Ovary (tissue), 9 donors: ENCODE data around the gene CBY2. TPM values are rescaled to one million over a fixed set of nuclear protein-coding genes. Genes with fewer than 3 reads are reported as not detected.

Experiments used
- DNase-seq, 5 donors: peaks; one replicate each; pipeline ENCODE4 v3.0.0-alpha.2; 2019 to 2020
- H3K27ac ChIP-seq, 2 donors: fragments of 200-600 bp; one replicate each; pipeline versions ENCODE4 v1.5.1 to v1.8.0; 2019 to 2022
- H3K27me3 ChIP-seq: fragments of 200-600 bp; one replicate; pipeline ENCODE4 v1.8.0; 2022
- H3K36me3 ChIP-seq: fragments of 200-600 bp; sonication (generic); one replicate; pipeline ENCODE4 v1.5.1; 2019
- H3K4me1 ChIP-seq: one replicate; pipeline ENCODE4 v1.8.1; 2013; ENCODE audit warnings: mild to moderate bottlenecking, moderate library complexity; ENCODE audit not compliant: insufficient read depth
- H3K4me3 ChIP-seq: fragments of 200-600 bp; sonication (generic); one replicate; pipeline ENCODE4 v1.5.1; 2017
- H3K9me3 ChIP-seq, 2 donors: fragments of 200-600 bp in 1 of 2; sonication (generic) in 1 of 2; one replicate each; pipeline versions ENCODE4 v1.5.1 to v1.8.1; 2013 to 2019; ENCODE audit warnings: mild to moderate bottlenecking in 1 of 2, moderate library complexity in 1 of 2
- CTCF ChIP-seq, 3 donors: fragments of 450-650 bp in 2 of 3; fragments of 200-600 bp in 1 of 3; IDR thresholded peaks; one replicate each; pipeline versions ENCODE4 v1.5.1 to v1.8.0; 2016 to 2022; ENCODE audit warnings: antibody characterized with exemption in 3 of 3, mild to moderate bottlenecking in 1 of 3
- EP300 ChIP-seq: sonication (generic); formaldehyde crosslinking; IDR thresholded peaks from one replicate; pipeline ENCODE4 v1.6.1; 2017; ENCODE audit warnings: antibody characterized with exemption
- POLR2A ChIP-seq: fragments of 450-650 bp; IDR thresholded peaks from one replicate; pipeline ENCODE4 v1.6.1; 2017; ENCODE audit warnings: antibody characterized with exemption, mild to moderate bottlenecking, moderate library complexity
- WGBS, 3 donors: extraction: QIAGEN DNeasy Blood & Tissue Kit in 1 of 3; methylation state at CpG; one replicate each; pipeline versions ENCODE4 v1.1.5 to v1.1.7; 2013 to 2017; 5-methylcytosine and 5-hydroxymethylcytosine counted together
- intact Hi-C, 4 donors: fragments of 100-400 bp; cut with DNase I; formaldehyde crosslinking; loops; one replicate each; pipeline versions ENCODE4 v1.11.0 to v1.15.1; 2022 to 2023
- polyA plus RNA-seq, 2 donors: library from polyadenylated mRNA; stranded (reverse); fragments of 200-250 nt in 1 of 2; fragments of 350-450 nt in 1 of 2; fragmentation: Illumina TruSeq in 1 of 2; extraction: RNeasy Lipid Tissue Mini Kit (QIAGEN cat#74804) in 1 of 2; gene quantifications; one replicate each; pipeline ENCODE4 v1.2.3, GENCODE V29; 2013 to 2014
- total RNA-seq, 7 donors: library from RNA; depleted of rRNA in 2 of 7; stranded (reverse); fragments of >200 nt in 2 of 7; fragmentation: NEBNext Ultra II Directional in 3 of 7; extraction: Animal tissue kit (Norgen Biotek cat#: 25700) in 3 of 7; gene quantifications; one replicate each; pipeline versions ENCODE4 v1.1.0 to v1.2.4, GENCODE V29; 2016 to 2023
- donor health status: DM: no; HTN: no; CAD: no; lungs with moderate emphysema.
- donor health status: DM: no; HTN: no; CAD: no.
- donor health status: Bipolar disorder and iron deficiency.
- donor health status: DM: yes; HTN: yes; CAD: no.
- donor health status: DM: no; HTN: no; CAD: no.
- donor health status: DM: yes; HTN: yes; CAD: no.

CBY2 gene
- total and polyA plus RNA-seq, 9 donors, result not detected

GRCh38 chr13:45696610-45697226, 5.4 kb upstream of the CBY2 start:
- intact Hi-C loops, result no loop called here
- WGBS, 3 donors, result 77 to 87% (median 78%) methylated on average over 2 of the region's 2 CpGs
- H3K27me3 ChIP-seq, result no peaks in the 10 kb centered on the region
- TF ChIP-seq EP300, result no peak
- no peaks in the 10 kb centered on the region for H3K9me3 ChIP-seq
- no peaks in the 10 kb centered on the region for H3K36me3 ChIP-seq
- H3K4me1 ChIP-seq, result no peaks in the 10 kb centered on the region
- H3K27ac ChIP-seq, result no peak overlapping the region
- H3K4me3 ChIP-seq, result no peak overlapping the region
- DNase-seq, result no peak

DNA sequence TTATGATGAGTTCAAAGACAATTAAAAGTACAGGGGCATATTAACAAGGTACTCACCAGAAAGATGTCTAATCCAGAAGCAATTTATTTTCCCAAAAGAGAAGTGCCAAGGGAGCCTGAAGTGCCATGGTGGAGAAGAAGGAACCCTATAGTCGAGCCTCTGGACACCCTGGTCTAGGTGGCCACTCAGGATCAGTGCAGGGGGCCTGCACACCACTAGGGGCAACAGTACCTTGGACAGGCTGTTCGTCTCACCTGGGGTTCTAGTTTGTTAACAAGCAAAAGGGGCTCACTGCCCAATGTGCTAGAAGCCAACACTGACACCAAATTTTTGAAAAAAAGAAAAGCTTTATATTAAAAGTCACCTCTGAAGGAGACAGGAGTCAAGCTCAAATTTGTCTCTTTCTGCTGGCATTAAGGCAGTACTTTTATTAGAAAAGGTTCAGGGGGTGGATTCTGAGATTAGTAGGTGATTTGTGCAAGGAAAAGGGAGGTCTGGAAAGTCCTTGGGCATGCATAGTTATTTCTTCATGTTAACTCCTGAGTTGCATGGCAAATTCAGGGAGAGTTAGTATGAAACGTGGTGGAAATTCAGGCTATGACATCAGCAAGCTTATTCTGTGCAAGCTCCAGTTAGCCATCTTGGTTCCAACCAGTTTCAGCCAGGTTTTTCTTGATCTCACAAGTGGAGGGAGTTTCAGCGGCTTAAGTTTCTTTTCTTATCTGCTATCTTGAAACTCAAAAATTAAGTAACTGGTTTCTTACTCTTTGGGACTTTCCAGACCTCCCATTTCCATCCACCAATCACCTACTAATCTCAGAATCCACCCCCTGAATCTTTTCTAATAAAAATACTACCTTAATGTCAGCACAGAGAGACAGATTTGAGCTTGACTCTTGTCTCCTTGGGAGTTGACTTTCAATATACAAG, 884 bp upstream of the CBY2 start:
- H3K9me3 ChIP-seq, result no peaks in the 10 kb centered on the region
- no peak for TF ChIP-seq POLR2A
- TF ChIP-seq EP300, result no peak
- no peak for TF ChIP-seq CTCF (IDR thresholded peaks at IDR 0.05)
- no peaks in the 10 kb centered on the region for H3K36me3 ChIP-seq
- H3K4me1 ChIP-seq, result no peaks in the 10 kb centered on the region
- intact Hi-C loops, result no loop called here
- H3K27ac ChIP-seq, result no peak overlapping the region
- WGBS, 3 donors, result 45 to 65% (median 52%) methylated on average over 4 of the region's 4 CpGs
- no peak overlapping the region for H3K4me3 ChIP-seq
- H3K27me3 ChIP-seq, result no peaks in the 10 kb centered on the region
- no peak for DNase-seq

DNA sequence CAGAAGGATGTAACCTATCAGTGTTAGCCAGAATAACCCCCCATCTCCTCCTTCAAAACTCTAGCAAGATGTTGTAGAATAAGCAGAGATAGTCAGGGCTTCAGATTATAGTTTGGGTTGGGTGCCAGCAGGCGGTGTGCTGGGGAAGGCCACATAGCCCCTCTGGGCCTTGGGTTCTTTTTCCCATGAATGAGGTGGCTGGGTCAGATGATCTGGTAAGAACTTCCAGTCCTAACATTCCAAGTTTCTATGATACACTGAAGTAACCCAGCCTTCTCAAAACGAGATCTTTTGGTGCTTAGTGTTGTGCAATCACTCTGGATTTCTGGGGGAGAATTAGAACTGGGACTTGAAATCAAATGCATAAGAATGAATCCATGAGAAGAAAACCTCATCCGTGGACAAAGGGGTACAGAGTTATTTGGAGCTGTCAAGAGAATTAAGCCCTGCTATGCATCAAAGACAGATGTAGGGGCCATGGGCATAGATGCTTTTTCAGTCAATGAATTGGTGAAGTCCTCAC, 810 bp downstream of the CBY2 start:
- intact Hi-C loops, result no loop called here
- Histone ChIP-seq H3K9me3 (no peaks in the 10 kb centered on the region), H3K27me3 (no peaks in the 10 kb centered on the region), H3K36me3 (no peaks in the 10 kb centered on the region), H3K4me1 (no peaks in the 10 kb centered on the region), H3K4me3 (no peak overlapping the region), H3K27ac (no peak overlapping the region)
- TF ChIP-seq CTCF (IDR thresholded peaks at IDR 0.05), result no peak
- TF ChIP-seq POLR2A, result no peak
- DNase-seq, result no peak
- 69 to 79% (median 71%) methylated on average over 3 of the region's 3 CpGs for WGBS, 3 donors

DNA sequence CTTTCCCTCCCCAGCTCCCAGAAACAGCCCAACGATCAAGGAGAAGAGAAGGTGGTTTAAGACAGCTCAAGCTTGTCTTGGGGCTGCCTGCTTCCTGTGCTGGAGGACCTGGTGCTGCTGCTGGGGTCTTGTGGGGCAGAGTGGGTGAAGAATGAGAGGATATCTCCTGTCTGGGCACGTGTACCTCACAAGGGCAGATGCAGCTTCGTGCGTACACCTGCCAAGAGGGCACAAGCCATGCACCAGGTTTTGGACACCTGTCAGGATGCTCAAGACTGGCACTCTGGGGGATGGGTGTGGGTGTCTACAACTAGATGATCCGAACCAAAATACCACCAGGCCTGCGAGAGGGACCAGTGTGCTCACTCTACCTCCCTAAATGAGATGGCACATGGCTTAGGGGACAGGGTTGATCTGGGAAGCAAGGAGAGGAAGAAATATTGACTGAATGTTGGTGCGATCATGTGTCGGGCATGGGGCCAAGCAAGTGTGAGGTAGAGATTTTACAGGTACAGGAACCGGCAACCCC, 2.2 kb downstream of the CBY2 start:
- no peak for TF ChIP-seq CTCF (IDR thresholded peaks at IDR 0.05)
- TF ChIP-seq POLR2A, result no peak
- TF ChIP-seq EP300, result no peak
- intact Hi-C loops, result no loop called here
- Histone ChIP-seq H3K27me3 (no peaks in the 10 kb centered on the region), H3K36me3 (no peaks in the 10 kb centered on the region), H3K27ac (no peak overlapping the region), H3K4me1 (no peaks in the 10 kb centered on the region), H3K9me3 (no peaks in the 10 kb centered on the region), H3K4me3 (no peak overlapping the region)
- no peak for DNase-seq
- 76 to 90% (median 84%) methylated on average over 9 of the region's 9 CpGs for WGBS, 3 donors
